Measurements from ENCODE around the gene TSPAN5.

Gene TSPAN5

DNA sequence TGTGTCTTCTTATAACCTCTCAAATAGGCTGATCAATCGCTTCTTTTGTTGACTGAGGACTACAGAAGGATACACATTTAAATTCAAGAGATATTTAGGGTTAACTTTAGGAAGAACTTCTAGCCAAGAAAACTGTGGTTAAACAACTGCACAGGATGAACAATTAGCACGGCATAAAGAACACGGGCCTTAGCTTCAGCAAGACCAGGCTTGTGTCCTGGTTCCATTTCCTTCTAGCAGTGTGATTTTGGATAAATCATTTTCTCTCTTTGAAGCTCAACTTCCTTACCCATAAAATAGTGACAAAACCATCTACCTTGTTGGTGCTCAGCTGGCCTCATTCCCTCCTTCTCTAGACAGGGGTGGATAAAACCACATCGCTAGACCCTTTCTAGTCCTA lies 117.6 kb downstream of the TSPAN5 start:
- TF ChIP-seq, protein P1, sequence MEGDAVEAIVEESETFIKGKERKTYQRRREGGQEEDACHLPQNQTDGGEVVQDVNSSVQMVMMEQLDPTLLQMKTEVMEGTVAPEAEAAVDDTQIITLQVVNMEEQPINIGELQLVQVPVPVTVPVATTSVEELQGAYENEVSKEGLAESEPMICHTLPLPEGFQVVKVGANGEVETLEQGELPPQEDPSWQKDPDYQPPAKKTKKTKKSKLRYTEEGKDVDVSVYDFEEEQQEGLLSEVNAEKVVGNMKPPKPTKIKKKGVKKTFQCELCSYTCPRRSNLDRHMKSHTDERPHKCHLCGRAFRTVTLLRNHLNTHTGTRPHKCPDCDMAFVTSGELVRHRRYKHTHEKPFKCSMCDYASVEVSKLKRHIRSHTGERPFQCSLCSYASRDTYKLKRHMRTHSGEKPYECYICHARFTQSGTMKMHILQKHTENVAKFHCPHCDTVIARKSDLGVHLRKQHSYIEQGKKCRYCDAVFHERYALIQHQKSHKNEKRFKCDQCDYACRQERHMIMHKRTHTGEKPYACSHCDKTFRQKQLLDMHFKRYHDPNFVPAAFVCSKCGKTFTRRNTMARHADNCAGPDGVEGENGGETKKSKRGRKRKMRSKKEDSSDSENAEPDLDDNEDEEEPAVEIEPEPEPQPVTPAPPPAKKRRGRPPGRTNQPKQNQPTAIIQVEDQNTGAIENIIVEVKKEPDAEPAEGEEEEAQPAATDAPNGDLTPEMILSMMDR (IDR thresholded peaks at IDR 0.05), result no peak

DNA sequence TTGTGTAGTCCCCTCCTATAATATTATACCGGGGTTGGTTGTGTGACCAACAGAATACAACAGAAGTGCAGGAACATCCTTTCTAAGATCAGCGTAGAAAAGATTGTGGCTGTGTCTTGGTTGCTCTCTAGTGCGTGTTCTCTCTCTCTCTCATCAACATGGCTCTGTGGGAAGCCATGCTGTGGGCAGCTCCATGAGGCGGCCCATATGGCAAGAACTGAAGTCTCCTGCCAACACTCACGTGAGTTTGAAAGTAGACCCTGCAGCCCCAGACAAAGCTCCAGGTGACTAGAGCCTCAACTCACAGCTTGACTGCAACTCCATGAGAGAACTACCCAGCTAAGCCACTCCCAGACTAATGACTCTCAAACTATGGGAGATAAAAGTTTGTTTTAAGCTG lies 118.7 kb downstream of the TSPAN5 start:
- TF ChIP-seq, protein P1 (IDR thresholded peaks at IDR 0.05), result no peak

GRCh38 chr4:98539299-98539698 lies 119.1 kb downstream of the TSPAN5 start:
- TF ChIP-seq, protein P1 (IDR thresholded peaks at IDR 0.05), result no peak

- TF ChIP-seq, protein P1 (IDR thresholded peaks at IDR 0.05), result no peak
Measured at GRCh38 chr4:98536631-98537030, 121.8 kb downstream of the TSPAN5 start.

DNA sequence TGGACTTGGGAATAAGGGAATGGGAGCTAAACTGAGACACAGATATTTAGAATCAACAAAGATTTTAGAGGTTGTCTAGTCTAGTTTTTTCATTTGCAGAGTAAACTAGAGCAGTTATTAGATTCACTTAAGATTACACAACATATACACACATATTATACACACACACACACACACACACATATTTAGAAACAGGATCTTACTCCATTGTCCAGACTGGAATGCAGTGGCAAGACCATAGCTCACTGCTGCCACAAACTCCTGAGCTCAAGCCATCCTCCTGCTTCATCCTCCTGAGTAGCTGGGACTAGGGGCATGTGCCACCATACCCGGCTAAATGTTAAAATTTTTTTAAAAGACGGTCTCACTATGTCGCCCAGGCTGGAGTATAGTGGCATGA lies 127.8 kb downstream of the TSPAN5 start:
- TF ChIP-seq, protein P1 (IDR thresholded peaks at IDR 0.05), result no peak

- TF ChIP-seq, protein P1 (IDR thresholded peaks at IDR 0.05), result no peak
Measured at GRCh38 chr4:98529970-98530569, 128.3 kb downstream of the TSPAN5 start.

DNA sequence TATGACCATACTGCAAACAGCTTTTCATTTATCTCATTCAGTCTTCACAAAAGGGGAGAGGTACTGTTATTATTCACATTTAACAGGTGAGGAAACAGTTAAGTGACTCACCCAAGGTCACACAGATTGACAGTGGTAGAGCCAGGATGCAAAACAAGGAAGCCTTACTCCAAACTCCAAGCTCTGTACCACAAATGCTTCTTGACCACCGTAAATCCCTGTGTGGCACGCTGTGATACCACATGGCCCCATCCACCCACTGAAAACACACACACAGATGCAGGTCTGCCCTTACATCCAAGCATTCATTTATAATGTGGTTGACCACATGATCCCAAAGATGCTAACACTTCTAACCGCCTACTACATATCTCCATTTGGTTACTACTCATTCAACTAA lies 129.5 kb downstream of the TSPAN5 start:
- TF ChIP-seq, protein P1 (IDR thresholded peaks at IDR 0.05), result no peak
